Measurements from ENCODE around the gene HLA-E.
"Not testable (repeated sequence)": the region's sequence is repeated elsewhere in the genome, so short reads cannot be mapped to it uniquely, and the experiment has no call there.

The HLA-E gene

DNA sequence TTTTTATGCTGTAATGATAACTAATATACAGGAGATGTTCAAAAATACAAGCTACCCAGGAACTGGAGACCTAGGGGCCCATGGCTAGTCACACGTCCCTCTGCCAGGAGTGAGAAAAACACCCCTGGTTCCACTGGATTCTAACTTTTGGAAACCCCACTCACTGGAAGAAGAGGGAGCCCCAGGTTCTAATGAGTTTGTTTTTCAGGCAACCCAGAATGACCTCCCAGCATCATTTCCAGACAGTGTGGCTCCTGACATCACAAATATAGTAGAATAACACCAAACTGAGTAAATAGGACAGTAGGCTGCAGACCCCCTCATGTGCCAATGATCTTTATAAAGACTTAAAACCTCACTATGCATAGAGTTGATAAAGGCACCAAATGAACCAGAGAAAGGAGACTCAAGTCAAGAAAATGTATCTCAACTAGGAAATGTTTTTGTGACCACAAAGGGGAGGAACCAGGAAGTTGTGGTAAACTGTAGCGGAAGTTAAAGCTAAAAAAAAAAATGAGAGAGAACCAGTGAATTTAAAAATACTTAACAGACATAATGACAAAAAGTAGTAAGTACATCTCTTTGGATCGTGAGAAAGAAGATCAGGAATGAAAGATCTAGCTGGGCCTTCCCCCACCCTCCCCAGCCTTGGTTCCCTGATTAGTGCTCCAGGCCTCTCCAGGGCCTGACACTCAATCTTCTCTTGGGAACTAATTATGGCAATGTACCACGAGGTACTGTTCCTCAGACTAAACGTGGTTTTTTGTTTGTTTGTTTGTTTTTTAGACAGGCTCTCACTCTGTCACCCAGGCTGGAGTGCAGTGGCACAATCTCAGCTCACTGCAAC lies 19.8 kb downstream of the HLA-E start:
- DNase-seq: no peak

DNA sequence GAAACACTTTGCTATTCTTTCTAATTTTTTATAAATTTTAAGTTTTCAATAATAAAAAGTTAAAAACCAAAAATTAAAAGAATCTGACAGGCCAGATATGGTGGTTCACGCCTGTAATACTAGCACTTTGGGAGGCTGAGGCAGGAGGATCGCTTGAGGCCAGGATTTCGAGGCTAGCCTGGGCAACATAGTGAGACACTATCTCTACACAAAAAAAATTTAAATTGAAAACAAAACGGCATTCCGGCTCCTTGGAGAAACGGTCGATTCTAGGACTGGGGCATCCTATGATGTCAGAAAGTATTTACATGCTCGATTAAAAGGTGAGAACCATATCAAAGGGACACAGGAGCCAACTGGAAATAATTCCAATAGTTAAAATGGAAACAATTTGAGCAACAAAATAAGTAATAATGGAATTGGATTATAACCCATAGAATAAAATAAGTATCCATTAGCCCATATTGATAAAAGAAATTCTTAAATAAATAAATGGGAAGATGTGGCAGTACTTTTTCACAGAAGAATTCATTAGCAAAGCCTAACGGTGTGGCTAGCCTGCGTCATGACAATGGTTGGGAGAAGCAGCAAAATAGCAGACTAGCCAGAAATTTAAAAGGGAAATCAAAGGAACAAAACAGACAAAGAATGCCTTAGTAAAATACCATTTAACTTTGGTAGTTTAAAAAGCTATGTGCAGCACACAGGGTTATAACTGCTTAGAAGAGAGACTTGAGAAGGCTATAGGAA lies 21.3 kb downstream of the HLA-E start:
- DNase-seq: no peak

DNA sequence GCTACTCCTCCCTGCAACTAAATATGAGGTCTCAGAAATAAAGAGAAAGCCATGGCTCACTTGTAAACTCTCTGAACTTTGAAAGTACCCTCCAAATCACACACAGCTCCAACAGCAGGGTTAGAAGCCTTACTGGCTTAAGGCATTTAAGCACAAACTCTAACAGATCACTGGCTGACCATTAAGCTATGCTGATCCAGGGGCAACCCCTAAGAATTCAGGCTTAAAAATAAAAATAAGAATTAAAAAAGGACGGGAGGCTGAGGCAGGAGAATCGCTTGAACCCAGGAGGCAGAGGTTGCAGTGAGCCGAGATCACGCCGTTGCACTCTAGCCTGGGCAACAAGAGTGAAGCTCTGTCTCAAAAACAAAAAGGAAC lies 21.8 kb downstream of the HLA-E start:
- no peak for DNase-seq

DNA sequence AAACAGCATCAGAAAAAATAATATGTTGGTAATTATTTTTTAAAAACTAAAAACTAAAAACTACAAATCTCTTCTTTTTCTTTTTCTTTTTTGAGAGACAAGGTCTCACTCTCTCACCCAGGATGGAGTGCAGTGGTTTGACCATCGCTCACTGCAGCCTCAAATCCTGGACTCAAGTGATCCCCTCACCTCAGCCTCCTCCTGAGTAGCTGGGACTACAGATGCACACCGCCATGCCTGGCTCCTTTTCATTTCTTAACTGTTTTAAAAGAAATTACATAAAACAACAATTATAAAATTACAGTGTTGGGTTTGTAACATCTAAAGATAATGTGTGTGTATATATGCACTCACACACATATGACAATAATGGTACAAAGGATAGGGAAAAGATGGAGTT lies 24.1 kb downstream of the HLA-E start:
- DNase-seq: no peak

DNA sequence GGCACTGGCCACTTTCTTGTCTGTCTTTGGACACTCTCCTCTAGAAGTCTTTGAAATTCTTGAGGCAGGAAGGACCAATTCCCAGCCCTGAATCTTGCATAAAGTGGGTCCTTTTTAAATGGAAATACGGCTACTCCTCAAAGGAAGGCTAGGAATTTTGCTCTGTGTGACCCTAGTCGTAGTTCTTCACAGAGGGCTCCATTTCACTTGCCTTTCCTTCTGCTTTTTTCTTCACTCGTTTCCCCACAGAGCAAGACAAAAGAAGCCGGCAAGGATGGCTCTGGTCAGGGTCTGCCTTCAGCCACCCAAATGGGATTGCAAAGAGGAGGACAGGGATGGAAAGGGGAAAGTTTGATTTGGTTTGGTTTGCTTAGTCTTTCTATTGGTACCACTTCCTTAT lies 25.8 kb downstream of the HLA-E start:
- DNase-seq: no peak

DNA sequence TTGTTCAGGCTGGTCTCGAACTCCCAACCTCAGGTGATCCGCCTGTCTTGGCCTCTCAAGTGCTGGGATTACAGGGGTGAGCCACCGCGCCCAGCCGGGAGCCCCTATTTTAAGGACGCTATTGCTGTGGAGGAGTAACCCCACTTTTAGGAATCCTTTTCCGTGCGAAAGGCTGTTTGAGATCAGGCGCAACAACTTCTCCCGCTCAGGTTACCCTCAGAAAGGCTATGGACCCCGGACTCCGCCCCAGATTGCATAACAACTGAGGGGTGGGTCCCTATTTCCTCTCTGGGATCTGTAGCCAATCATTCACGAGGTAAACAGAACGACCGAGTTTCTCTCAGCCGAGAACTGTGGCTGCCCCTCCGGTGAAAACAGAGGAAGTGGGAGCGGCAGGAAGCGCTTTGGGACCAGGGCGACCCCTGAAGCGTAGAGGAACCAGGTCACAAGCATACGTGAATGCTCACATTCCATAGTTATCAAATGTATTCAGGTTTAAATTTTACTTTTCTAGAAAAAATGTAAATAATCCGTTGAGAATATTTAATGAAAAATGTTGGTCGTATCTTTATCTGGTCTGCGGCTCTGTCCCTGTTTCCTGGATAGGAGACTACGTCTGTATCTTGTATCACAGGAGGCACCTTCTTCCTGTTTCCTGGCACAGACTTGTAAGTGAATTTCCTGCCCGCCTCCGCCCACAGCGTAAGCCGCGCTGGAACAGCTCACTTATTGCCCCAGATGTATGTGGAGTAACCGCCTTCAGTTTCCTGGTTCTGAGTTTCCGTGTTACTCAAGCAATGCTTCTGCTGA lies 26.8 kb downstream of the HLA-E start:
- peak; percentile 54 for DNase-seq

DNA sequence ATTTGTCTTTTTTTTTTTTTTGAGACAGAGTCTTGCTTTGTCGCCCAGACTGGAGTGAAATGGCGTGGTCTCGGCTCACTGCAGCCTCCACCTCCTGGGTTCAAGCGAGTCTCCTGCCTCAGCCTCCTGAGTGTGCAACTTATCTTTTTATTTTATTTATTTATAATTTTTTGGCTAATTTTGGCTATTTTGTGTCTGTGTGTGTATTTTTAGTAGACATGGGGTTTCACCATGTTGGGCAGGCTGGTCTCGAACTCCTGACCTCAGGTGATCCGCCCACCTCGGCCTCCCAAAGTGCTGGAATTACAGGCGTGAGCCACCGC lies 27.4 kb downstream of the HLA-E start:
- not testable (repeated sequence) for DNase-seq

DNA sequence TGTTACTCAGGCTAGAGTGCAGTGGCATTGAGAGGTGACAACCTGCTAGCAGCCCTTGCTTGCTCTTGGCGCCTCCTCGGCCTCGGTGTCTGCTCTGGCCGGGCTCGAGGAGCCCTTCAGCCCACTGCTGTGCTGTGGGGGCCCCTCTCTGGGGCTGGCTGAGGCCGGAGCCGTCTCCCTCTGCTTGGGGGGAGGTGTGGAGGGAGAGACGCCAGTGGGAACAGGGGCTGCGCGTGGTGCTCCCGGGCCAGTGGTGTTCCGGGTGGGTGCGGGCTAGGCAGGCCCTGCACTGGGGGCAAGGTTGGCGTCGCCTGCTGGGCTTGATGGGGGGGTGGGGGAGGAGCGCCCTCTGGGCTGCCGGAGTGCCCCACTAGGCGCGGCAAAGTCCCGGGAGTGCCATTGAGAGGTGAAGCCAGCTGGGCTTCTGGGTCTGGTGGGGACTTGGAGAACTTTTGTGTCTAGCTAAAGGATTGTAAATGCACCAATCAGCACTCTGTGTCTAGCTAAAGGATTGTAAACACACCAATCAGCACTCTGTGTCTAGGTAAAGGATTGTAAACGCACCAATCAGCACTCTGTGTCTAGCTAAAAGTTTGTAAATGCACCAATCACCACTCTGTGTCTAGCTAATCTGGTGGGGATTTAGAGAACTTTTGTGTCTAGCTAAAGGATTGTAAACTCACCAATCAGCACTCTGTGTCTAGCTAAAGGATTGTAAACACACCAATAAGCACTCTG lies 28.6 kb downstream of the HLA-E start:
- not testable (repeated sequence) for DNase-seq

DNA sequence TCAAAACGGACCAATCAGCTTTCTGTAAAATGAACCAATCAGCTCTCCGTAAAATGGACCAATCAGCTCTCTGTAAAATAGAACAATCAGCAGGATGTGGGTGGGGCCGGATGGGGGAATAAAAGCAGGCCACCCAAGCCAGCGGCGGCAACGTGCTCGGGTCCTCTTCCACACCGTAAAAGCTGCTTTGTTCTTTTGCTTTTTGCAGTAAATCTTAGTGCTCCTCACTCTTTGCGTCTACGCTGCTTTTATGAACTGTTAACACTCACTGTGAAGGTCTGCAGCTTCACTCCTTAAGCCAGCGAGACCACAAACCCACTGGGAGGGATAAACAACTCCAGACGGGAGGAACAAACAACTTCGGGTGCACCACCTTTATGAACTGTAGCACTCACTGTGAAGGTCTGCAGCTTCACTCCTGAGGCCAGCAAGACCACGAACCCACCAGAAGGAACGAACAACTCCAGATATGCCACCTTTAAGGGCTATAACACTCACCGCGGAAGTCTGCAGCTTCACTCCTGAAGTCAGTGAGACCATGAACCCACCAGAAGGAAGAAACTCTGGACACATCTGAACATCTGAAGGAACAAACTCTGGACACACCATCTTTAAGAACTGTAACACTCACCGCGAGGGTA lies 29.3 kb downstream of the HLA-E start:
- DNase-seq: not testable (repeated sequence)

DNA sequence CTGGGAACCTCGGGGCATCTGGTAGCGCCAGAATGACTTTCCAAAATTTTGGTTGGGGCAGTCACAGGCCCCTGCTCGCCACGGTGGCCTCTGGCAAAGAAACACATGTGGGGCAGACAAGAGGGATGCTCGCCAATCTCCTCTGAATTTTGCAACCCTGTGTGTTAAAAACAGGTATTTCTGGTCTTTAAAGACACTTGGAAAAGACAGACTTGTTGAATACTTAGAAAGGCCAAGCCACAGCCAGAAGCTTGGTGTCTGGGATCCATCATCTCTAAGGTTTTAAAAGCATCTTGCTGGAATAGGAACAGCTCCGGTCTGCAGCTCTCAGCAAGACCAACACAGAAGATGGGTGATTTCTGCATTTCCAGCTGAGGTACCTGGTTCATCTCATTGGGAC lies 31.2 kb downstream of the HLA-E start:
- DNase-seq: no peak

DNA sequence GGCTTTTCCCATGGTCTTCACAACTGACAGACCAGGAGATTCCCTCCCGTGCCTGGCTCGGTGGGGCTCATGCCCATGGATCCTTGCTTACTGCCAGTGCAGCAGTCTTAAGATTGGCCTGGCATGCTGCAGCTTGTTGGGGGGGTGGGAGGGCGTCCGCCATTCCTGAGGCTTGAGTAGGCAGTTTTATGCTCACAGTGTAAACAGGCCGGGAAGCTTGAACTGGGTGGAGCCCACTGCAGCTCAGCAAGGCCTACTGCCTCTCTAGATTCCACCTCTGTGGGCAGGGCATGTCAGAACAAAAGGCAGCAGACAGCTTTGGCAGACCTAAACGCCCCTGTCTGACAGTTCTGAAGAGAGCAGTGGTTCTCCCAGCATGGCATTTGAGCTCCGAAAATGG lies 31.8 kb downstream of the HLA-E start:
- DNase-seq: not testable (repeated sequence)

DNA sequence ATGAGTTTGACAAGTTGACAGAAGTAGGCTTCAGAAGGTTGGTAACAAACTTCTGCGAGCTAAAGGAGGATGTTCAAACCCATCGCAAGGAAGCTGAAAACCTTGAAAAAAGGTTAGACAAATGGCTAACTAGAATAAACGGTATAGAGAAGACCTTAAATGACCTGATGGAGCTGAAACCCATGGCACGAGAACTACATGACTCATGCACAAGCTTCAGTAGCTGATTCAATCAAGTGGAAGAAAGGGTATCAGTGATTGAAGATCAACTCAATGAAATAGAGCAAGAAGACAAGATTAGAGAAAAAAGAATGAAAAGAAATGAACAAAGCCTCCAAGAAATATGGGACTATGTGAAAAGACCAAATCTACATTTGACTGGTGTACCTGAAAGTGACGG lies 32.6 kb downstream of the HLA-E start:
- not testable (repeated sequence) for DNase-seq

DNA sequence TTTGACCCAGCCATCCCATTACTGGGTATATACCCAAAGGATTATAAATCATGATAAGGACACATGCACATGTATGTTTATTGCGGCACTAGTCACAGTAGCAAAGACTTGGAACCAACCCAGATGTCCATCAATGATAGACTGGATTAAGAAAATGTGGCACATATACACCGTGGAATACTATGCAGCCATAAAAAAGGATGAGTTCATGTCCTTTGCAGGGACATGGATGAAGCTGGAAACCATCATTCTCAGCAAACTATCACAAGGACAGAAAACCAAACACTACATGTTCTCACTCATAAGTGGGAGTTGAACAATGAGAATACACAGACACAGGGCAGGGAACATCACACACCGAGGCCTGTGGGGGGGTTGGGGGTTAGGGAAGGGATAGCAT lies 37.1 kb downstream of the HLA-E start:
- not testable (repeated sequence) for DNase-seq

DNA sequence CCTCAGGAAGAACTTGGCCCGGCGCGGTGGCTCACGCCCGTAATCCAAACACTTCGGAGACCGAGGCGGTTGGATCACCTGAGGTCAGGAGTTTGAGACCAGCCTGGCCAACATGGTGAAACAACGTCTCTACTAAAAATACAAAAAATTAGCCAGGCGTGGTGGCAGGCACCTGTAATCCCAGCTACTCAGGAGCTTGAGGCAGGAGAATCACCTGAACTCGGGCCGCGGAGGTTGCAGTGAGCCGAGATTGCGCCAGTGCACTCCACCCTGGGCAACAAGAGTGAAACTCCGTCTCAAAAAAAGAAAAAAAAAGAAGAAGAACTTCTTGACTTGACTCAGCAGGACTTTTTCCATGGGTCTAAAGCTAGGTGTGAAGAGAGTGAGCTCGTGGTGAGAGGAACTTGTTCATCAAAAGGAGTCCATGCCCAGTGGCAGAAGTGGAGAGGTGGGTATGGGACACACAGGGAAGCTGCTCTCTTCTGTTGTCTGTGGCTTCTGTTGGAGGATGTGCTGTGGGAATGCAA lies 40.1 kb downstream of the HLA-E start:
- not testable (repeated sequence) for DNase-seq

DNA sequence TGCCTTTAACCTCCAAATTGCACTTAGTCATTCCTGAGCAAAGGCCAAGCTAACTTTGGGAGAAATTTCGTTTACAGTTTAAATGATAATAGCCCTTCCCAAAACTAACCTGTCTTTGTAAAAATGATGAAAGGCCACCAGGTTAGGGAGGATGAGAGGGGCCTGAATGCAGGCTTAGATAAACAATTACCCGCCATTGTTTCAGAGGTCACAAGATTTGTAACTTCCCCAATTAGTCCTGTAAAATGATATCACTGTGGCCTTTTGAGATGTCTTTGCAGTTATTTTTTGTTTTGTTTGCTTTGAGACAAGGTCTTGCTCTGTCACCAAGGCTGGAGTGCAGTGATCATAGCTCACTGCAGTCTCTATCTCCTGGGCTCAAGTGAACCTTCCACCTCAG lies 40.7 kb downstream of the HLA-E start:
- DNase-seq: no peak

DNA sequence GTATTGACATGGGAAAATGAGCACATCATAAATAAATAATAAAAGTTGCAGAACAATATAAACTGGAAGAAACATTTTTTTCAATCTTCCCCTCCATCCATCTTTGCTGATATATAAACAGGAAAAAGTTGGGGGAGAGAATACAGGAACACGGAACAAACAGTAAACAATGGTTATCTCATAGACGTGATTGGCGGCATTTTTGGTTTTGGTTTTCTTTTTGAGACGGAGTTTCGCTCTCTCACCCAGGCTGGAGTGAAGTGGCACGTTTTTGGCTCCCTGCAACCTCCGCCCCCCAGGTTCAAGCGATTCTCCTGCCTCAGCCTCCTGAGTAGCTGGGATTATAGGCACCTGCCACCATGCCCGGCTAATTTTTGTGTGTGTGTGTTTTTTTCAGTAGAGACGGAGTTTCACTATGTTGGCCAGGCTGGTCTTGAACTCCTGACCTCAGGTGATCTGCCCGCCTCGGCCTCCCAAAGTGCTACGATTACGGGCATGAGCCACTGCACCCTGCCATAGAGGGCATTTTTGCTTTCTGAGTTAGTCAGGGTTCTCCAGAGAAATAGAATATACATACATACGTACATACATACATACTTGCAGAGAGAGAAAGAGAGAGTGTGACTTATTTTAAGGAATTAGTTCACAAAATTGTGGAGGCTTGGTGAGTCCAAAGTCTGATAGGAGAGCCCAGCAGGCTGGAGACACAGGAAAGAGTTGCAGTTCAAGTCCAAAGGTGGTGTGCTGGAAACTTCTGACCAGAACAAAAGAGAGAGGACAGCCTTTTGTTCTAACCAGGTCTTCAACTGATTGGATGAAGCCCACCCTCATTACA lies 44.4 kb downstream of the HLA-E start:
- no peak for DNase-seq

DNA sequence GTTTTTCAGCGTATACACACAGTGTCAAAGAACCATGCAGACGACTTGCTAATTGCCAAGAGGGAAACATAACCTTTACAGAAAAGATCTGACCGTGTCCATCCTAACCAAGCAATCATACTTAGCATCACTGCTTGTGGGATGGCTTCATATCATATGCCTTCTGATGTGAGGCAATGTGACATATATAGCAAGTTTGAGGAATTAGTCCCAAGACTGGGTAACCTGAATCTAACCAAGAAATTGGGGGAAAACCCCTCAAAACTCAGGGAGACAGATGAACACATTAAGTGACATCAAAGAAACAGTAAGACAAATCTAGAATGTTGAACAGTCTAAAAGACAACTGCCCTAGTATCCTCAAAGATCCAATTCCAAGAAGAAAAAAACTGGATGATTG lies 48.6 kb downstream of the HLA-E start:
- no peak for DNase-seq

DNA sequence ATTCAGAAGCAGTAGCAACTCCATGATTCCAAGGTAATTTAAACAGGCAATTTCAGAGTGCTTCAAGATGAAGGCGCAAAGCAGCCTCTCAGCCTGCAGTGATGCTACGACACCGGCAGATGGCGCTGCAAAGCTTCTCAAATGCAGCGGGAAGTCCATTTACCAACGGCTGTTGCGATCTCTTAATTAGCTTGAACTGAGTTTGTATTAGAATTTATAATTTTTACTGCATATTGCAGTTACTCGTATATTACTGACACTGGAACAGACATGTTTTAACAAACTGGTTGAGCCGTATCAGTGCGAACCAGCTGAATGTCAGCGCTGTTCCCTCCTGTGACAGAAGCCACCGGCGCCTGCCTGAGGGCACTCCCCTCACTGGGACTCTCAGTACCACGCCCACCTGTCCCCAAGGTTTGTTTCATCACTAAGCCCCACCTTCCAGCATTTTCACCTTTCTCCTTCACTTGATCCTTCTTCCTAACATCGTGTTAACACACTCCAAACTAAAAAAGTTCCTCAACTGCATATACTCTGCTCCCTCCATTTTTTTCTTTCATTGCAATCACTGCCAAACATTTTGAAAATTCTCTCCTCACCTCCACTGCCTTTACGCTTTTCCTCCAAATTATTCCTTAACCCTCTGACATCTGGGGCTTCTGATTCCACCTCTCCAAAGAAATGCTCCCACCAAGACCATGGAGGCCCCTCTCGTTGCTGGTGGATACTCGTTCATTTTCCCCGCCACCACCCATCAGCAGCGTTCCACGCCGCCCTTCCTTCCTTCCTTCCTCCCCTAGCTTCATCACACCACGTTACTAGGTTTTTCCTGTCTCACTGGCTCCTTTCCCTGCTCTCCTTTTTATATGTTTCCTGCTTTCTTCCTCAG lies 52.5 kb downstream of the HLA-E start:
- no peak for DNase-seq

DNA sequence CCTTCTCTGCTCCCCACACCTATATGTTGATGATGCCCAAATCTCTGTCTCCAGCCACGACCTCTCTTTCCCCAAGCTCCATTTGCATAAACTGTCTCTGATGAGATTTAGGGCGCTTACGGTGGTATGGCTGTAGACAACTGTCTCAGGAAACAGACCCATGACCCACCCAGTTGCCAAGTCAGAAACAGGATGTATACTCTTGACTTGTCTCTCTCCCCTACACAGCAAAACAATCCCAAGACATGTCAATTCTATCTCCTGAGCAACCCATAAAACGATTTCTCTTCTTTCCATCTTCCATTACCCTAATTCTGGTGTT lies 53.1 kb downstream of the HLA-E start:
- DNase-seq: no peak

DNA sequence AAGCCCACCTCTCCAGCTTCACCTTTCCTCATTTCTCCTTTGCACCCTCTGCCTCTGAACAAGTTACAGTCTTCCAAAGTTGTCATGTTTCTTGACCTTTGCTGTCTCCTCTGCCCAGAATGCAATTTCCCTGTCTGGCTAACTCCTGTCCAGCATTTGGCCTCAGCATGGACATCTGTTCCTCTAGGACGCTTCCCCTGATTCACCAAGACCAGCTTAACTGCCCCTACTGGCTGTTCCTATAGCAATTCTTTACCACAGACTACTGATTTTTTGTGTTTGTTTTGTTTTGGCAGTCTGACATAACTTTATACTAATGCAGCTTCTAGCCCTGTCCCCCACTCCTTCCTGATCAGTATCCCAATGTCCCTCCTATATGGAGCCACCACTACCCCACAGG lies 53.6 kb downstream of the HLA-E start:
- DNase-seq: no peak

Data from 8988T (cell line).